ENCODE data around the gene MSH5.

MSH5 gene

GRCh38 chr6:31713991-31714684 is 25.7 kb upstream of the MSH5 start:
- DNase-seq = no peak

GRCh38 chr6:31715022-31715958 is 24.5 kb upstream of the MSH5 start, which contains the start of gene LY6G6D:
Gene LY6G6D (plus strand): TSS chr6:31715348. CDS start chr6:31715356, 8 bp downstream.
- DNase-seq = no peak

GRCh38 chr6:31717499-31718222 is 22.1 kb upstream of the MSH5 start:
- peak; percentile 55 for DNase-seq

- DNase-seq = no peak
These were observed 21.5 kb upstream of the MSH5 start for GRCh38 chr6:31718265-31718664.

- DNase-seq = no peak
These were observed 20.8 kb upstream of the MSH5 start for GRCh38 chr6:31719001-31719400.

- DNase-seq = no peak
These were observed 19.5 kb upstream of the MSH5 start for GRCh38 chr6:31720196-31720770.

- no peak for DNase-seq
These were observed 18.3 kb upstream of the MSH5 start, which contains the start of gene LY6G6C for GRCh38 chr6:31721351-31722020. Gene LY6G6C (minus strand): TSS chr6:31721746. CDS start chr6:31721679, 67 bp downstream.

GRCh38 chr6:31722173-31722572 is 17.6 kb upstream of the MSH5 start:
- no peak for DNase-seq

- peak; percentile 71 for DNase-seq
These were observed 16.4 kb upstream of the MSH5 start, which contains the start of gene MPIG6B for GRCh38 chr6:31723245-31723979. Gene MPIG6B (plus strand): TSS chr6:31723373. CDS start chr6:31723384, 11 bp downstream.

GRCh38 chr6:31723980-31724691 is 15.7 kb upstream of the MSH5 start:
- DNase-seq = no peak

- DNase-seq = no peak
These were observed 14.1 kb upstream of the MSH5 start for GRCh38 chr6:31725502-31726350.

GRCh38 chr6:31727034-31727716 is 12.6 kb upstream of the MSH5 start:
- no peak for DNase-seq

- no peak for DNase-seq
These were observed 11.8 kb upstream of the MSH5 start for GRCh38 chr6:31727717-31728671.

GRCh38 chr6:31728767-31729514 is 10.9 kb upstream of the MSH5 start, which contains the start of gene DDAH2:
Gene DDAH2 (minus strand): TSS chr6:31729299. CDS start chr6:31729161, 138 bp downstream.
- DNase-seq = no peak

- DNase-seq = peak; percentile 78
These were observed 10.3 kb upstream of the MSH5 start for GRCh38 chr6:31729515-31729978.

- DNase-seq = peak; percentile 70
These were observed 9.7 kb upstream of the MSH5 start for GRCh38 chr6:31729979-31730630.

Measured in NCI-H1436 (cell line).